HG02870 (cell line): ENCODE data around the gene TXNDC16.

Experiments
- ATAC-seq: cut with Tn5 transposase; IDR thresholded peaks from one replicate; pipeline ENCODE4 v1.9.1; 2021; ENCODE audit warnings: mild to moderate bottlenecking, moderate library complexity; ENCODE audit not compliant: unreplicated experiment

Gene TXNDC16

DNA sequence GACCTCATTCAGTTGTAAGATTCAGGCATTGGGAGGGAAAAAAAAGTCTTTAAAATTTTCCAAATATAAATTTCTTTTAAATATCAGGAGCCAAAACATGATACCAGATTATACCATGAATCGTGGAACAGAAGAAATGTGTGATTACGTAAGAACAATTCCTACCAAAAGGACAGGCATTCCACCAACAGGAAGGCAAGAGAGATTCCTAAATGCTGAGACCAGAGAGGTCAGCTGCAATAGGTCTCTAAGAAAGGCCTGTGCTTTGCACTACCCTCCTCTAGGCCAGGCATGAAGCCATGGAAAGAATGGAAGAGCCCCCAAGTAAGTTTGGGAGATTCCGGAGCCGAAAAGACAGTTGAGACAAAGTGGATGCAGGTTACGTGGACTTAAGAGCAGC, 154.5 kb downstream of the TXNDC16 start:
- ATAC-seq = no peak

DNA sequence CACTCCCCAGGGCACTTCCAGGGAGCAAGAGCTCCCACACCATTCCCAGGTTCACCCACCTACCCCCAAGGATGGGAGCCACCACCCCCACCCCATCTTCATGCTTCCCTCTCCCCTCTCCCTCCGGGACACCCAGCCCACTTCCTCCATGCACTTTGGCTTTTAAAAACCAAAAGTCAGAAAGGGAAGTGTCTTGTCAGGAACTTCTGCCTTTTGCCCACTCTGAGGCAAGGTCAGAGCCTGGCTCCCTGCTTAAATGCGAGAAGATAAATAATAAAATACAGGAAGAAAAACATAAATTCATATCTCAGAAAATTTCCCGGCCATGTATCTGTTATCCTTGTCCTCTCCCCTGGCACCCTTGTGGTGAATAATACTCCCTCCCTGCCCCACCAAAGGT, 156.6 kb downstream of the TXNDC16 start:
- no peak for ATAC-seq

DNA sequence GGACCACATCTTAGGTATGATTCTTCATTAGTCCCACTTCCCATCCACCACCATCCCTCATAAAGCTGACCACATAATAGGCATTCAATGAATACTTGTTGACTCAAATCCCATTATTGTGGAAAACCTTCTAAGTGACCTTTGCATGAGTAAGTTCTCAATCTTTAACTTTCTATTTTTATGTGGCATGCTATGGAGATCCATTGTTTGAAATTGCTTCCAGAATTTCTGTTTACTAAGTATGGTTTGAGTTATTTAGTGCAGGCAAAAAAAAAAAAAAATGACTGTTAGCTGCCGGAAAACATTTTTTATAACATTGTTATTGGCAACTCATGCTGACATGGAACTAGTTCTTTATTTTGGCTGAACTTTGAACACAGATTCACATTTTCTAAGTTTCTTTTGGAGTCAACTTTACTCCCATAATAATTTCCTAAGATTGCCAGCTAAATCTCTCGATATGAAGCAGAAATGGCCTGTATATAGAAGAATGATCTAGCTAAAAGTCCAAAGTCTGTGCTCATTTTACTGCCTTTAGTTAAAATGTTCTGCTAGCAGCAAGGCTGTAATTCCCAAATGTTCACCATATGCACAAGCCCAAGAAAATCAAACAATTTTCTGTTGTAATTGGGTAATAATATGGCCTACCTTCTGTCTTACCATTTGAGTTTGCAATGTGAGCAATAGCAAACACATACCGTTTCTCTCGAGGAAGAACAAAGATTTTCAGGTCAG, 160.3 kb downstream of the TXNDC16 start:
- no peak for ATAC-seq
